Vagina (tissue), 2 donors: ENCODE measurements around the gene MTMR3. TPM values are rescaled to one million over a fixed set of nuclear protein-coding genes. Genes with fewer than 3 reads are reported as not detected.

Experiments
- DNase-seq, 2 donors: peaks; one replicate each; pipeline ENCODE4 v3.0.0-alpha.2; 2017; ENCODE audit errors: extremely low spot score in 2 of 2
- H3K27ac ChIP-seq: fragments of 200-600 bp; sonication (generic); one replicate; pipeline ENCODE4 v1.5.1; 2019
- H3K27me3 ChIP-seq: fragments of 200-600 bp; sonication (generic); one replicate; pipeline ENCODE4 v1.5.1; 2019
- H3K36me3 ChIP-seq, 2 donors: fragments of 200-600 bp; sonication (generic); one replicate each; pipeline ENCODE4 v1.5.1; 2017 to 2019
- H3K4me1 ChIP-seq: fragments of 200-600 bp; sonication (generic); one replicate; pipeline ENCODE4 v1.5.1; 2019
- H3K4me3 ChIP-seq, 2 donors: fragments of 200-600 bp; sonication (generic); 1 replicate in 1 of 2; 2 replicates in 1 of 2; pipeline ENCODE4 v1.5.1; 2016 to 2019
- H3K9me3 ChIP-seq: fragments of 200-600 bp; sonication (generic); one replicate; pipeline ENCODE4 v1.5.1; 2019
- POLR2A ChIP-seq, 2 donors: fragments of 450-650 bp; IDR thresholded peaks; one replicate each; pipeline ENCODE4 v1.6.1; 2017; ENCODE audit warnings: antibody characterized with exemption in 2 of 2, mild to moderate bottlenecking in 2 of 2, moderate library complexity in 2 of 2
- POLR2AphosphoS5 ChIP-seq, 2 donors: sonication (generic); formaldehyde crosslinking; IDR thresholded peaks; one replicate each; pipeline ENCODE4 v1.9.0; 2017; ENCODE audit warnings: antibody characterized with exemption in 2 of 2, mild to moderate bottlenecking in 2 of 2, low read depth in 1 of 2; ENCODE audit not compliant: insufficient read depth in 1 of 2
- intact Hi-C: fragments of 100-400 bp; cut with DNase I; formaldehyde crosslinking; loops from one replicate; pipeline ENCODE4 v1.15.1; 2023
- total RNA-seq: library from RNA; depleted of rRNA; stranded (reverse); fragments of >200 nt; gene quantifications from one replicate; pipeline ENCODE4 v1.2.3, GENCODE V29; 2016
- TF ChIP-seq, protein P1 (sequence below), 3 experiments: fragments of 450-650 bp in 2 of 3; fragments of 200-600 bp in 1 of 3; sonication (generic) in 1 of 3; IDR thresholded peaks; one replicate each; pipeline ENCODE4 v1.5.1; 2017 to 2019; ENCODE audit warnings: antibody characterized with exemption in 3 of 3, mild to moderate bottlenecking in 2 of 3, moderate library complexity in 2 of 3

MTMR3 gene
- total RNA-seq, 1 donor from 2014 or later, result 66.8 TPM

GRCh38 chr22:30014244-30014643, 131.3 kb downstream of the MTMR3 start:
- H3K4me3 ChIP-seq, result no peak overlapping the region
- peaks cover 0 to 76% of the 10 kb centered on the region in 2 donors for H3K36me3 ChIP-seq
- TF ChIP-seq, protein P1, sequence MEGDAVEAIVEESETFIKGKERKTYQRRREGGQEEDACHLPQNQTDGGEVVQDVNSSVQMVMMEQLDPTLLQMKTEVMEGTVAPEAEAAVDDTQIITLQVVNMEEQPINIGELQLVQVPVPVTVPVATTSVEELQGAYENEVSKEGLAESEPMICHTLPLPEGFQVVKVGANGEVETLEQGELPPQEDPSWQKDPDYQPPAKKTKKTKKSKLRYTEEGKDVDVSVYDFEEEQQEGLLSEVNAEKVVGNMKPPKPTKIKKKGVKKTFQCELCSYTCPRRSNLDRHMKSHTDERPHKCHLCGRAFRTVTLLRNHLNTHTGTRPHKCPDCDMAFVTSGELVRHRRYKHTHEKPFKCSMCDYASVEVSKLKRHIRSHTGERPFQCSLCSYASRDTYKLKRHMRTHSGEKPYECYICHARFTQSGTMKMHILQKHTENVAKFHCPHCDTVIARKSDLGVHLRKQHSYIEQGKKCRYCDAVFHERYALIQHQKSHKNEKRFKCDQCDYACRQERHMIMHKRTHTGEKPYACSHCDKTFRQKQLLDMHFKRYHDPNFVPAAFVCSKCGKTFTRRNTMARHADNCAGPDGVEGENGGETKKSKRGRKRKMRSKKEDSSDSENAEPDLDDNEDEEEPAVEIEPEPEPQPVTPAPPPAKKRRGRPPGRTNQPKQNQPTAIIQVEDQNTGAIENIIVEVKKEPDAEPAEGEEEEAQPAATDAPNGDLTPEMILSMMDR (IDR thresholded peaks at IDR 0.05), result no peak
- TF ChIP-seq POLR2AphosphoS5 (IDR thresholded peaks at IDR 0.05; ENCODE audit: insufficient read depth in 1 of 2, low read depth in 1 of 2), result no peak
- TF ChIP-seq POLR2A (IDR thresholded peaks at IDR 0.05), result no peak
- no peaks in the 10 kb centered on the region for H3K27me3 ChIP-seq
- no peak overlapping the region for H3K27ac ChIP-seq
- H3K4me1 ChIP-seq, result peaks cover 30% of the 10 kb centered on the region
- no peaks in the 10 kb centered on the region for H3K9me3 ChIP-seq
- DNase-seq, result no peak
- intact Hi-C loops, result no loop called here

DNA sequence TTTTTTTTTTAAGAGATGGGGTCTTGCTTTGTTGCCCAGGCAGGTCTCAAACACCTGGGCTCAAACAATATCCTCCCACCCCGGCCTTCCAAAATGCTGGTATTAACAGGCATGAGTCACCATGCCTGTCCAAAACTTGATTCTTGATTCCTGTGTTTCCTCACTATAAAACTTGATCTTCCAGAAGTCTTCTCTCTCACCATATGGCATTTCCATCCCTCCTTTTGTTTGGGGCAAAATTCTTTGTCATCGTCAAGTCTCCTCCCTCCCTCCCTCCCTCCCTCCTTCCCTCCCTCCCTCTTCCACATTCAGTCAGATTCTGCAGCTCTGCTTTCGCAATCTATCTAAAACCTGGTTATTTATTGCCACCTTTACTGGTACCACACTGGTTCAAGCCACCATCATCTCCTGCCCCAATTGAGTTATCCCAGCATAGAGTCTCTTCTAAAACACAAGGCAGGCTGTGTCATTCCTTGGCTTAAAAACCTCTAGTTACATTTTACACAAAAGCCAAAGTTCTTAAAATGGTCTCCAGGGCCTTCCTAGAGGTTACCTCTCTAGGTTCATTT, 132.3 kb downstream of the MTMR3 start:
- DNase-seq, result no peak
- H3K9me3 ChIP-seq, result no peaks in the 10 kb centered on the region
- no peak overlapping the region for H3K27ac ChIP-seq
- H3K4me3 ChIP-seq, result no peak overlapping the region
- H3K4me1 ChIP-seq, result peaks cover 27% of the 10 kb centered on the region
- peaks cover 0 to 82% of the 10 kb centered on the region in 2 donors for H3K36me3 ChIP-seq
- intact Hi-C loops, result no loop called here
- H3K27me3 ChIP-seq, result no peaks in the 10 kb centered on the region
- TF ChIP-seq POLR2AphosphoS5 (IDR thresholded peaks at IDR 0.05; ENCODE audit: insufficient read depth in 1 of 2, low read depth in 1 of 2) (no peak), POLR2A (IDR thresholded peaks at IDR 0.05) (no peak)
- TF ChIP-seq, protein P1 (IDR thresholded peaks at IDR 0.05), result no peak

DNA sequence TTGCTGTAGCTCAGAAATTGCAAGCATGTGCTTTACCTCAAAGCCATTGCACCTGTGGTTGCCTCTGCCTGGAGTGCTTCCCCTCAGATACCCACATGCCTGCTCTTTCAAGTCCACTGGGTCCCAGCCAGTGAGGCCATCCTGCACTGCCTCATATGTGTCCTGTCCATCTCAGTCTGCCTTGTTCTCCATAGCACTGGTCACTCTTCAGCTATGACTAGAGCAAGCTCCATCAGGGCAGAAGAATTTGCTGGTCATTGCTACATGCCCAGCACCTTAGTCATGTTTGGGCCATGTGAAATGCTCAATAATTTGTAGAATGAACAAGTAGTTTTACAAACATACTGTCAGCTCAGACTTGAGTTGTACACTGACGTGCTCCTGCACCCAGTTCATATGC, 132.9 kb downstream of the MTMR3 start:
- Histone ChIP-seq H3K9me3 (no peaks in the 10 kb centered on the region), H3K27me3 (no peaks in the 10 kb centered on the region), H3K27ac (no peak overlapping the region), H3K4me3 (no peak overlapping the region), H3K4me1 (peaks cover 22% of the 10 kb centered on the region), H3K36me3 (peaks cover 0 to 82% of the 10 kb centered on the region in 2 donors)
- no peak for TF ChIP-seq POLR2AphosphoS5 (IDR thresholded peaks at IDR 0.05; ENCODE audit: insufficient read depth in 1 of 2, low read depth in 1 of 2)
- TF ChIP-seq, protein P1 (IDR thresholded peaks at IDR 0.05), result no peak
- intact Hi-C loops, result no loop called here
- no peak for DNase-seq

DNA sequence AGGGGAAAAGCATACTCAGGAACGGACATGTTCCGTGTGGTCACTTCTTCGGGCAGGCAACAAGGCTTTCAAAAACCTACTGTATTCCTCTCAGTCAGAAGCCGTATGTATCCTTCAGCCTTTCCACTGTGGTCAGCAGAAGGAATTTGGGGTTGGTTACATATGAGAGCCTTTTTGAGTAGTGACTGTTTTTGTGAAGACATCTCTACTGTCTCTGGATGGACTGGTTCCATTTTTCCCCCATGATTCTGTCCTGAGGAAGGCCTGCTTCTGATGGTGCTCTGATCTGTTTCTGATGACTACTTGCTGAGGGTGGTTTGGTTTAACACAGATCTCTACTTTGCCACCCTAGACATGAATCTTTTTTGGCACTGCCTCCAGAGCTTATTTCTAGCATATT, 133.6 kb downstream of the MTMR3 start:
- Histone ChIP-seq H3K27ac (no peak overlapping the region), H3K36me3 (peaks cover 0 to 85% of the 10 kb centered on the region in 2 donors), H3K4me1 (peaks cover 20% of the 10 kb centered on the region), H3K4me3 (no peak overlapping the region), H3K27me3 (no peaks in the 10 kb centered on the region), H3K9me3 (no peaks in the 10 kb centered on the region)
- DNase-seq, result no peak
- TF ChIP-seq POLR2A (IDR thresholded peaks at IDR 0.05), result no peak
- TF ChIP-seq, protein P1 (IDR thresholded peaks at IDR 0.05), result no peak
- no peak for TF ChIP-seq POLR2AphosphoS5 (IDR thresholded peaks at IDR 0.05; ENCODE audit: insufficient read depth in 1 of 2, low read depth in 1 of 2)
- intact Hi-C loops, result no loop called here

DNA sequence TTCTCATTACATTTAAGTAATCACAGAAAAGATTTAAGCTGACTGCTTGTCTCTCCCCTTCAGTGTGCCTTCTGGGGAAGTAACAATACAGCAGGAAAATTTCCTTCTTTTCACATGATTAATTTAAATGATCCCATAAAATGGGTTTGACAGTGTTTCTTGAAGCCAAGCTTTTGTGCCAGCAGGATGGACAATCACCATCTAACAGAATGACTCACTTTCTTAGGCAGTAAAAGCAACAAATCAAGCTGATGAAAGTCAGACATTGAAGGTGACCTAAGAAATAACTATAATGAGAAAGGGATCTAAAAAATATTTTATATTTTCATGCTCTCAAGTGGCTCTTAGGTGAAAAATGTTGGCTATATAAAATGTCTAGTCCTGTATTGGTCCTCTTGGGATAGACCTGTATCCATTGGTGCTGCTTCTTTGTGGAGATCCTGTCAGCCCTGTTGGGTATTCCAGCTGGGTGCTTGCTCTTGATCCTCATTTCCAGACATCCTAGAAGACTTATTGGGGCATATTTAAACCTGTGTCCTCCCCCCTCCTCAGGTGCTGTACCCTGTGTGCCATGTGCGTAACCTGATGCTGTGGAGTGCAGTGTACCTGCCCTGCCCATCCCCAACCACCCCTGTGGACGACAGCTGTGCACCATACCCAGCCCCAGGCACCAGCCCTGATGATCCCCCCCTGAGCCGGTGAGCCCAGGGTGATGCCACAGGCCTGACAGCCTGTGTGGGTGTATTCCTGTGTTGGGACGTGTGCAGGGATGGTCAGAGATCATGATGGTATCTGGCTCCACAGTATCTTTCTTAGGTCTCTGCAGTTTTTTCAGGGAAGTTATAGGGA, 134.6 kb downstream of the MTMR3 start:
- DNase-seq, result no peak
- intact Hi-C loops, result no loop called here
- peaks cover 0 to 90% of the 10 kb centered on the region in 2 donors for H3K36me3 ChIP-seq
- no peak overlapping the region for H3K4me3 ChIP-seq
- H3K9me3 ChIP-seq, result no peaks in the 10 kb centered on the region
- H3K27ac ChIP-seq, result no peak overlapping the region
- H3K4me1 ChIP-seq, result peaks cover 20% of the 10 kb centered on the region
- no peaks in the 10 kb centered on the region for H3K27me3 ChIP-seq
- TF ChIP-seq POLR2A (IDR thresholded peaks at IDR 0.05), result no peak
- TF ChIP-seq POLR2AphosphoS5 (IDR thresholded peaks at IDR 0.05; ENCODE audit: insufficient read depth in 1 of 2, low read depth in 1 of 2), result no peak
- TF ChIP-seq, protein P1 (IDR thresholded peaks at IDR 0.05), result no peak
